Activated CD4-positive, CD25-positive, alpha-beta regulatory T cell treated with anti-CD3 and anti-CD28 coated beads, Interleukin-2, amount 50 U/mL, for 72 hours (primary cell): Measurements from ENCODE around the gene LONP2.
"Not testable (repeated sequence)": the region's sequence is repeated elsewhere in the genome, so short reads cannot be mapped to it uniquely, and the experiment has no call there.

Experiments used
- DNase-seq: peaks from one replicate; pipeline ENCODE4 v3.0.0; 2021

Gene LONP2

GRCh38 chr16:48340054-48340453 lies 96.0 kb downstream of the LONP2 start:
- no peak for DNase-seq

GRCh38 chr16:48342591-48342990 lies 98.5 kb downstream of the LONP2 start:
- DNase-seq, result no peak

- DNase-seq, result no peak
These were observed 103.2 kb downstream of the LONP2 start for GRCh38 chr16:48347191-48347865.

GRCh38 chr16:48347980-48348379 lies 103.9 kb downstream of the LONP2 start:
- DNase-seq, result no peak

GRCh38 chr16:48350736-48351135 lies 106.6 kb downstream of the LONP2 start:
- no peak for DNase-seq

GRCh38 chr16:48352648-48353390 lies 108.7 kb downstream of the LONP2 start:
- no peak for DNase-seq

- DNase-seq, result peak; percentile 50
These were observed 109.6 kb downstream of the LONP2 start for GRCh38 chr16:48353565-48354163.

- not testable (repeated sequence) for DNase-seq
These were observed 110.3 kb downstream of the LONP2 start for GRCh38 chr16:48354385-48354784.

- DNase-seq, result no peak
These were observed 111.1 kb downstream of the LONP2 start for GRCh38 chr16:48354877-48355855.

GRCh38 chr16:48356633-48357376 lies 112.7 kb downstream of the LONP2 start:
- DNase-seq, result no peak

- DNase-seq, result no peak
These were observed 114.3 kb downstream of the LONP2 start for GRCh38 chr16:48358419-48358818.

- no peak for DNase-seq
These were observed 115.9 kb downstream of the LONP2 start for GRCh38 chr16:48359983-48360382.

GRCh38 chr16:48361012-48361411 lies 116.9 kb downstream of the LONP2 start:
- no peak for DNase-seq

GRCh38 chr16:48361540-48362144 lies 117.5 kb downstream of the LONP2 start:
- DNase-seq, result no peak

GRCh38 chr16:48365025-48365600 lies 121.0 kb downstream of the LONP2 start:
- no peak for DNase-seq

GRCh38 chr16:48365601-48366164 lies 121.6 kb downstream of the LONP2 start:
- peak; percentile 81 for DNase-seq

GRCh38 chr16:48366165-48367093 lies 122.3 kb downstream of the LONP2 start:
- DNase-seq, result no peak

- DNase-seq, result no peak
These were observed 123.4 kb downstream of the LONP2 start for GRCh38 chr16:48367441-48368049.

- no peak for DNase-seq
These were observed 125.7 kb downstream of the LONP2 start for GRCh38 chr16:48369765-48370164.
